Fibroblast of skin of left quadriceps (primary cell): ENCODE results near the gene EFHD2.
"Not testable (repeated sequence)": the region's sequence is repeated elsewhere in the genome, so short reads cannot be mapped to it uniquely, and the experiment has no call there.

ENCODE experiments used
- DNase-seq, 2 experiments: peaks; one replicate each; pipeline ENCODE4 v3.0.0-alpha.2; 2013; ENCODE audit warnings: low read depth in 2 of 2

EFHD2 gene, protein sequence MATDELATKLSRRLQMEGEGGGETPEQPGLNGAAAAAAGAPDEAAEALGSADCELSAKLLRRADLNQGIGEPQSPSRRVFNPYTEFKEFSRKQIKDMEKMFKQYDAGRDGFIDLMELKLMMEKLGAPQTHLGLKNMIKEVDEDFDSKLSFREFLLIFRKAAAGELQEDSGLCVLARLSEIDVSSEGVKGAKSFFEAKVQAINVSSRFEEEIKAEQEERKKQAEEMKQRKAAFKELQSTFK

DNA sequence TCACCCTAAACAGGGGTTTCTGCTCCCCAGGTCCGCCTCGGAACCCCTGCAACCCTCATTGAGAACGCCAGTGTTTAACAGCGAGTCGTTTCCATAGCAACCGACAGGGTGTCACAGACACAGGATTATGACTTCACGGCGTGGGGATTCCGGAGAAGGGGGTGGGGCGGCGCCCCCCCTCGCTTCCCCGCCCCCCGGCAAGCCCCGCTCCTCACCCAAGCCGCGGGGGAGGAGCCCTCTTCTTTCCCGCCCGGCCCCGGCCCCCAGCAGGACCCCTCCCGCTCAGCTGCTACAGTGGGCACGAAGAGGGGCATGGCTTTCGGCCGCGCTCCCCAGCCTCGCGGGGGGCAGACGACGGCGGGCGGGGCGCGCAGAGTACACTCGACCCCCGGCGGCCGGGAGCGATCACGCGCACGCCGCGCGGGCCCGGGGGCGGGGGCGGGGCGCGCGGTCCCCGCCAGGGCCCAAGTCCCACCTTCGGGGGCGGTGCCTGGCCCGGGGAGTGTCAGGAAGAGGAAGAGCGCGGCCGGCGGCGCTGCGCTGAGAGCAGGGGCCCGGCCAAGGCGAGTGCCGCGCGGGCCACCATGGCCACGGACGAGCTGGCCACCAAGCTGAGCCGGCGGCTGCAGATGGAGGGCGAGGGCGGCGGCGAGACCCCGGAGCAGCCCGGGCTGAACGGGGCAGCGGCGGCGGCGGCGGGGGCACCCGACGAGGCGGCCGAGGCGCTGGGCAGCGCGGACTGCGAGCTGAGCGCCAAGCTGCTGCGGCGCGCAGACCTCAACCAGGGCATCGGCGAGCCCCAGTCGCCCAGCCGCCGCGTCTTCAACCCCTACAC lies at the start of gene EFHD2:
Gene EFHD2 (plus strand): TSS at position 501 of the 835 bp plus-strand sequence. CDS start 84 bp downstream, at position 585.
- peak in 1 of 2 experiments; percentile 32 for DNase-seq

DNA sequence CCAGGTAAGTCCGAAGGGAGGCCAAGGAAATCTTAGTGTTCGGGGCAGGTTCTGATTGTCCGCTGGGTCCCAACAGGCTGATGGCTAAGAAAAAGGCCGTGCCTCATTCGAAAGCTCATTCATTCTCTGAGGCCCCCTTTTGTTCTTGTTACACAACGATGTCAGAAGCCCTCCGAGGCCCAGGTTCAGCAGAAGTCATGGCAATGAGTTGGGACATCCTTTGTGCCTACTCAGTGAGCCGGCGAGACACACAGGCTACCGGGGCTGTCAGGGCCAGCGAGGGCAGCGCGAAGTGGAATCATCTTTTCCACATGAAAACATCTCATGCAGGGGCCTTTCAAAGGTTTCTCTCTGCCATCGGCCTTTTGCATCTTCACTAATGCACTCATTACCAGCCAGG lies 49.0 kb upstream of the EFHD2 start:
- DNase-seq = no peak

DNA sequence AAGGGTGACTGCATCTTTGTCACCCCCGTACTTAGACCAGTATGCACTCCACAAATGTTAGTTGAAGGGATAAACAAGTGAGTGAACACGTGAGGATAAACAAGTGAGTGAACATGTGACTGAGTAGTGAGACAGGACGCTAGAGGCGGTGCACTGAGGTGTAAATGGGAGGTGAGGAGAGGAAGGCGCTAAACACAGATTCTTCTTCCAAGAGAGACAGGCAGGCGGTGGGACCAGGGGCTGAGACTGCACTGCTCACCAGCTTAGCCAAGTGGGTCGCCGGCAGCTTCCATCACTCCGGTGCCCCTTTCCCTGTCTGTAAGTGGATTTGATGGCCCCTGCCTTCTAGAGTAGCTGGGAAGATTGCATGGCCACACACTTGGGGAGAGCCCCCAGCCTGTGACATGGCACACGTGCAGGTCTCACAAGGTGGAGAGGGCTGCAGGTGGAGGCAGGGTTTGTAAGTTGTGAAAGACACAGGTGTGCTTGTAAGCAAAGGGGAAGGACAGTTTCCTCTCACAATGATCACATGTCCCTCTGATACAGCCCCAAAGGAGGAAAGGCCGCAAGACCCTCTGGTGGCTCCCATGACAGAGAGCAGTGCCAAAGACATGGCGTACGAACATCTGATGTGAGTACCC lies 47.5 kb upstream of the EFHD2 start:
- no peak for DNase-seq

DNA sequence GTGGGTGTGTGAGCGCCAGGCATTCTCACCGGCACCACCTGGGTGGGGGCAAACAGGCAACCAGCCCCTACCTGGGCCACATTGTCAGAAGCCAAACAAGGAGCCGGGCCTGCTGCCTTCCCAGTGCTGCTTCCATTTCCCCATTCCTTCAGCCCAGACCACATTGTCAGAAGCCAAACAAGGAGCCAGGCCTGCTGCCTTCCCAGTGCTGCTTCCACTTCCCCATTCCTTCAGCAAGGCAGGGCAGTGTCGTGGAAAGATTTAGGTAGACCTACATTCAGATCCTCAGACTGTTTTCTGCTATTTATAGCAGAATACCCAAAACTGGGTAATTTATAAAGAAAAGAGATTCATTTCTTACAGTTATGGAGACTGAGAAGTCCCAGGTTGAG lies 47.0 kb upstream of the EFHD2 start:
- DNase-seq = no peak

DNA sequence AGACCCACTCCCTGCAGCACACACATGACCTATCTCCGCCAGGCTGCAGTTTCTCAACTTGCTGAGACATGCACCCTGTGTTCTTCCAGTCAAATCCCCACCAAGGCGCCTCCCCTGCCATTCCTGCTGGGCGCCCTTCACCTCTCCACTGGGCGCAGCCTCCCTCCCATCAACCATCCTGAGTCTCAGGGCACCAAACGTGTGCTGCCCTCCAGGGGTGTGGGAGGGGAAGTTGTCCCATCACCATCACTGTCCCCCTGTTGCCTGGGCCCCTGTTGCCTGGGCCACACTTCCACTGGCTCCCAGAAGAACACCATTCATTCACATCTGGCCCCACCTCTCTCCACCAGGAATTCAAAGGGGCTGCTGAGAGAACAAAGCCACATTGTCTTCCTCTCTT lies 44.9 kb upstream of the EFHD2 start:
- no peak for DNase-seq

DNA sequence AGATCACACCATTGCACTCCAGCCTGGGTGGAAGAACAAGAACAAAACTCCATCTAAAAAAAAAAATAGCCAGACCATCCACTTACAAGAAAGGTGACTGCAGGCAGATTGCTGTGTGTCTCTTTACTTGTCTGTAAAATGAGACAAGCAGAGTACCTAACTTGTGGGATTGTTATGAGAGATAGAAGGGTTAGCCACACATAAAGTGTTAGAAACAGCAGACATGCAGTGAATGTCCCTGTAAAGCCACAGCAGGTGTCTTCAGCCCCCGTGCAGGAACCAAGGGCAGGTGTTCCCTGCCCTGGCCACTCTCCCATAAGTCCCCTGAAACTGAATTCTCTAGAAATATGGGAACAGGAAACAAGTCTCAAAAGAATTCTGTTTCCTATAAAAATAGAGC lies 40.8 kb upstream of the EFHD2 start:
- DNase-seq = no peak

DNA sequence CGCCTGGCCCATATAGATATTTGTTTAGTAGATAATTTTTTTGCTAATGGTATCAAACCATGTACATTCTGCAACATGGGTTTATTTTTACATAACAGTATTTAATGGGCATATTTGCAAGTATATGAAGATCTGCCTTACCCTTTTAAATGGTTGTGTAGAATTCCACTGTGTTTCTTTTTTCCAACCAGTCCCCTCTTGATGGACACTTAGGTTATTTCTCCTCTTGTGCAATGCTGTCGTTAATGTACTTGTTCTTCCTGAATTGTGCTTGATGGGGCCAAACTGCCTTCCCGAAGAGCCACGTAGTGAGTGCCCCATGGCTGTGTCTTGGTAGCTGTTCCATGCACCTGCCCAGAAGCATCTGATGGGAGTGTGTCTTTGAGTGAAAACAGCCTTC lies 39.4 kb upstream of the EFHD2 start:
- no peak for DNase-seq

DNA sequence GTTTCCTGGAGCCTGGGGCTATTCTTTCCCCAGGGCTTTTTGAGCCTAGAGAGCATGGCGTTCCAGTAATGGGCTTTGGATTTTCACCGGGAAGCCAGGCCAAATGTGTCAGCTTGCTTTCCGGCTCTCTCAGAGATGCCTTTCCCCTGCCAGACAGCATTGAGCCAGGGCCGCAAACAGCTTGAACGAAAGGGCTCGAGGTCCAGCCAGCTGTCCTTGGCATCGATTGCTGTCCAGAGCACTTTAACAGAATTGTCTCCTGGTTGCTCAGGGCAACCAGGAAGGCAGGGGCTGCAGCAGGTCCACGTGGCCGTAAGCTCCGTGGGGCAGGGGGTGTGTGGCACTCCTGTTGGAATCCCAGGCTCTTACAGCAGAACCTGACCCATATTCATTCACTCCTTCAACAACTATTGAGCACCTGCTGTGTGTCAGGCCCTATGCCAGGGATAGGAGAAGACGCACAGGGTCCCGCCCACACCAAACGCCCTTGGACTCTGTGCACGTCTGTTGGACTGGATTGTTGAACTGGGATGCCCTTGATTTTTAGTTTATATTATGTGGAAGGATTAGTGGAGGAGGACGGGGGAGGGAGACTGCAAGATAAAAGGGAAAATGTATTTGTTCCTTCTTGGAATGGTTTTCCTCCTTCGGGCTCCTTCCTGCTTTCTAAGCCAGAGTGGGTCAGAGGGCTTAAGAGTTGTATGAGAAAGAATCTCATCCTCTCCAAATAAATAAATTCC lies 38.7 kb upstream of the EFHD2 start:
- DNase-seq = no peak

DNA sequence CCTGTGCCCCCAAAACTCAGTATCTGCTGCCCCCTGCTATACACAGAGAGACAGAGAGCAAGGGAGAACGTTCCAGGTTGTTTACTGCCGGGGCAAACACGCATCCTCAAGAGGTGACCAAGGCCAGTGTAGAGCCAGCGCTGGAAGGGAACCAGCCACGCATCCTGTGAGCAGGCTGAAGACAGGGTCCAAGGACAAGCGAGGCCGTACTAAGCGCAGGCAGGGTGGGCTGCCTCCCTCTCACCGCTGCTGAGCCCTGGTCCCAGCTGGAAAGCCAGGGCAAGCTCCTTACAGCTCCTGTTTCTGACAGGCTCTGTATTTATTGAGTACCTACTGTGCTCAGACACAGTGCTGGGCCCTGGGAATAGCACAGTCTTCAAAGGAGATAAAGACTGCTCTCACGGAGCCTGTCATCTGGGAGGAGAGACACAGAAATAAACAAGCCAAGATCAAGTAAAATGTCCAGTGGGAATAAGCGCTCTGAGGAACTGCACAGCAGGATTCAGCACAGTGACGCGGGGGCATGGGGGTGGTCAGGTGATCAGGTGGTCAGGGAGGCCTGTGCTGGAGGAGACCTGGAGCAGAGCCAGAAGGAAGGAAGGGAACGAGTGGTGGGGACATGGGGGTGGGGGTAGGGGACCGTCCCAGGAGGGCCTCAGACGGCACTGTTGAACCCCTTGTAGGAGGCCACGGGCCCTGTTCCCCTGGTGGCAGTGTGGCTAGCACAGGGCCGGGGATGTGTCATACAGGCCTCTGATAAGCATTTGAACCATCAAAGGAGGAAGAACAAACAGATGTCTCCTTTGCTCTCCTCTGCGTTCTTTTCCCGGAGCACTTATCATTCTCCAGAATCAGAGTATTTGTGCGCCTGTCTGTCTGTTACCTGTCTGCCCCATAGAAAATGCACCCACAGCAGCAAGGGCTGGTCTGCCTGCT lies 37.8 kb upstream of the EFHD2 start:
- no peak for DNase-seq

DNA sequence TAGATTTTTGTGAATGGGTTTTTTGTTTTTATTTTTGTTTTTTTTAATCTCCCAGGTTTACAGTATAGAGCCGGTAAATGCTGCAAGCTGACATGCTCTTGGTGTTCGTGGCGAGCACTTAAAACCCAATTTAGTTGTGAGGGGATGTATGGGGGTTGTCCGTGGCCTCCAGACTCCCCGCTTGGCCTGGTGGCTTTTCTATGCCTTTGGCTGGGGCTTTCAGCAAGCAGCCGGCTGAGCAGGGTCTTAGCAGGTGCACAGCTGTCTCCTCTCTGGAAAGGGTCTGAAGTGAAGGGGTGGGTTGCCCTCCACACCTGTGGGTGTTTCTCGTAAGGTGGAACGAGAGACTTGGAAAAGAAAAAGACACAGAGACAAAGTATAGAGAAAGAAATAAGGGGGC lies 31.0 kb upstream of the EFHD2 start:
- DNase-seq = no peak

DNA sequence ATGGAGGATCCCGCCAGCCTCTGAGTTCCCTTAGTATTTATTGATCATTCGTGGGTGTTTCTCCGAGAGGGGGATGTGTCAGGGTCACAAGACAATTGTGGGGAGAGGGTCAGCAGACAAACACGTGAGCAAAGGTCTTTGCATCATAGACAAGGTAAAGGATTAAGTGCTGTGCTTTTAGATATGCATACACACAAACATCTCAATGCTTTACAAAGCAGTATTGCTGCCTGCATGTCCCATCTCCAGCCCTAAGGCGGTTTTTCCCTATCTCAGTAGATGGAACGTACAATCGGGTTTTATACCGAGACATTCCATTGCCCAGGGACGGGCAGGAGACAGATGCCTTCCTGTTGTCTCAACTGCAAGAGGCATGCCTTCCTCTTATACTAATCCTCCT lies 30.5 kb upstream of the EFHD2 start:
- DNase-seq = not testable (repeated sequence)

DNA sequence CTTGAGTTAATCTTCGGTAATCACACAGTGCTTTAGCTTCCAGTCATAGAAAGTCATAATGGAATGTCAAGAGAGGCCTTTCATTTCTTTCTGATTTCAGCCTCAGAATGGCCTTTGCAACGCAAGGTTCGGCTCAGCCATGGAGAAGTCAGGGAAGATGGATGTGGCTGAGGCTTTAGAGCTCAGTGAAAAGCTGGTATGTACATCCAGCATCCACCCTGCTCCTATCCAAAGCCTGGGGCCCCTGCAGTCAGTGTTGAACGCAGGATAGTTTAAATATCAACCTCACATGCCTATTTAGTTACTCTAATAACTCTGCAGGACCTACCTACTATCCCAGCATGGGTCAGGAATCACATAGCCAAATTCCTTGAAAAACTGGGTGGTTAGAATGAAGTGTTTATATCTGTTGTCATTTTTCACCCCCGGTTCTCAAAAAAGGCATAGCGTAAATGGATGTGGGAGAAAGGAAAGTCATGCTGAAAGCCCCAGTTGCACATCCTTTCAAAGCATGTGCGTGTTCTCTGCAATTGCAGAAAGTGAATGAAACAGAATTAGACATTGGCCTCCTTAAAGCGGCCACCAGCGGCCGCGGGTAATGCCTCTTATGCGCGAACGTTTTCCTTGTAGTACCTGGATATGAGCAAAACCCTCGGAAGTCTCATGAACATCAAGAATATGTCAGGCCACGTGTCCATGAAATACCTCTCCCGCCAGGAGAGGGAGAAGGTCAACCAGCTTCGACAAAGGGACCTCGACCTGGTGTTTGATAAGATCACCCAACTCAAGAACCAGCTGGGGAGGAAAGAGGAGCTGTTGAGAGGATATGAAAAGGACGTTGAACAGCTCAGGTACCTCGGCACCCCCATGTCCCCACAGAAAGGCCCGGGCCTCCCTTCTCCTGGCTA lies 28.8 kb upstream of the EFHD2 start:
- no peak for DNase-seq

DNA sequence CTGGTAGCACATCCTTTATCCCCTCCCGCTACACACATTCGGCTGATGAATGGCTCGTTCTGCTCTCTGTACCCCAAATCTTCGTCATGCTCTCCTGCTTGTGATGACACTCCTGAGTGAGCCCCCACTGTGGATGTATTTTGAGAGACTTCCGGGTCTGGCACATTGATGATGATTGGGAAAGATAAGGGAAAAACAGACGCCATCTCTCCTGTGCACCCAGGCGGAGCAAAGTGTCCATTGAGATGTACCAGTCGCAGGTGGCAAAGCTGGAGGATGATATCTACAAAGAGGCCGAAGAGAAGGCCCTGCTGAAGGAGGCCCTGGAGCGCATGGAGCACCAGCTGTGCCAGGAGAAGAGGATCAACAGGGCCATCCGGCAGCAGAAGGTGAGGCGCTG lies 27.9 kb upstream of the EFHD2 start:
- no peak for DNase-seq

DNA sequence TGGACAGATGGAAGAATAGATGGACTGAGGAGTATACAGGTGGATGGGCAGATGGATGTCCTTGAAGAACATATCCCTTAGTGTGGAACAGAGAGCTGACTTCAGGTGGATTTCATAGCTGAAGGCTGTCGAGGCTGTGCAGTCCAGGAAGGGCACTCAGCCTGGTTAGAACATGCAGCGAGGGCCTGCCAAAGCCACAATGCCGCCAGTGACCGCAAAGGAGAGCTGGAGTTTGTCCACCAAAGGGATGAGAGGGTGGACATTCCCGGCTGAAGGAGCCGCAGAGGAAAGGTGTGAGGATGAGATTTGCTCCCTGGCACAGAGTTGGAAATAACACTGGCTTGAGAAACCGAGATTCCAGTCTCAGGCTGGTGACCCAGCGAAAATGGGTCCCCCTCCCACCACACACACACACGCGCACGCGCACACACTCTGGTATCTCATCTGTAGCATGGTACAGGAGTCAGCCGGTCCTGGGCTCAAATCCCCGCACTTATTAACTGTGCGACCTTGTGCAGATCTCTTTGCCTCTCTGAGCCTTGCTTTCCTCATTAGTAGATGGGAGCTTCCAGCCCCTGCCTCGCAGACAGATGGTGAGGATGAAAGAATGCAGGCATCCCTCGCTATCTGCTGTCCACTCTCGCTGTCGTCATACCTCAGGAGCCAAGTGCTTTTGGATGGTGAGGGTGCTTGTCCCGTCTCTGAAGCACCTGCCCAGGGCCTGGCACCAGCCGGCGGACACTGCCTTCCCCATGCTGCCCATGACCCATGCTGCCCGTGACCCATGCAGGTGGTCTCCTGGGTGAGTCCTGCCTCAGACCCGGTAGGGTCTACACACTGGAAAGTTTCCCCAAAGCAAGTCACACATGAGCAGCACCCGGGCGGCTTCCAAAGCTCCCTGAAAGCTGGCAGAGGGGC lies 26.8 kb upstream of the EFHD2 start:
- DNase-seq = no peak

DNA sequence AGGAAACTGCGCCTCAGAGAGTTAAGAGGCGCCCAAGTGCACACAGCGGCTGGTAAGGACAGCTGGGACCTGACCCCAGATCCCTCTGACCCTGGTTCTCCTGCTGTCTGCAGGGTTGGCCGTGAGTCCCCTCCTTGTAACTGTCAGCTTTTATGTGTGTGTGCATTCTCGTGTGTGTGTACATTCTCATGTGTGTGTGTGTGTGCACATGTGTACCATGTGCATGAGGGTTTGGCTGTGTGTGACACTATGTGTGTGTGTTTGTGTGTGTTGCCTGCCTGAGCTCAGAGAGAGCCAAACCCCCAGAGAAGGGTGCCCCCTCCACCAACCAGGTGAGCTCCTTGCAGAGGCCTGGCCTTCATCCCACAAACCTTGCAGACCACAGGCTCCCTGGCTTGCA lies 25.9 kb upstream of the EFHD2 start:
- no peak for DNase-seq

DNA sequence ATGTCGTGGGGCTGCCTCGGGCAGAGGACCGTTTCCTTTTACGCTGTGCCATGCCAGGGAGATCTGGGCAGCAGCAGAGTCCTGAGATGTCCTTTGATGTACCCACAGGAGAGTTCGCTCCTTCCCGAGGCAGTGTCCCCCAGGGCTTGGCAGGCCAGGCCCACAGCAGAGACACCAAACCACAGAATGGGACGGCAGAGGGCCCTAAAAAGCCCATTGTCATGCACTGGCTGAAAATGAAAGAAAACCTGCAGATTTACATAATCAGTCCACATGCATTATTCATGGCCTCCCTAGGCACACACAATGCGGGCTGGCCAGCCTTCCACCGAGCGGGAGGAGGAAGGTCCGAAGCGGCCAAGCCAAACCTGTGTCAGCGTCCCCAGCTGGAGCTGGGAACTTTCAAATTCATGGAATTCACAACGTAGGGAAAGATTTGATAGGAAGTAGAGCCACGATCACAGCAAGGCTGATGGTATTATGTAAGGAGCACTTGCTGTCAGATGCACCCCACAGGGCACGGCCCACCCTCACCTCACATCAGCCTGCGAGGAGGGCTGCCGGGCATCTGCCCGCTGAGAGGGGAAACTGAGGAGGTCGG lies 25.3 kb upstream of the EFHD2 start:
- DNase-seq = no peak

DNA sequence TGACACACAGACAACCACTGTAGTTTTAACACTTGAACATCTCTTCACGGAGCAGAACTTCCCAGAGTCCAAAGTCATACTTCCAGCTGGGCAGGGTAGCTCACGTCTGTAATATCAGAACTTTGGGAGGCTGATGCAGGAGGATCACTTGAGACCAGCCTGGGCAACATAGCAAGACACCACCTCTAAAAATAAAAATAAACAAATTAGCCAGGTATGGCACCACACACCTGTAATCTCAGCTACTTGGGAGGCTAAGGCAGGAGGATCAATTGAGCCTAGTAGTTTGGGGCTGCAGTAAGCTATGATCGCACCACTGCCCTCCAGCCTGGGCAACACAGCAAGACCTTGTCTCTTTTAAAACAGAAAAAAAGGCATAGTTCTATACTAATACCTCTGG lies 24.3 kb upstream of the EFHD2 start:
- DNase-seq = no peak

DNA sequence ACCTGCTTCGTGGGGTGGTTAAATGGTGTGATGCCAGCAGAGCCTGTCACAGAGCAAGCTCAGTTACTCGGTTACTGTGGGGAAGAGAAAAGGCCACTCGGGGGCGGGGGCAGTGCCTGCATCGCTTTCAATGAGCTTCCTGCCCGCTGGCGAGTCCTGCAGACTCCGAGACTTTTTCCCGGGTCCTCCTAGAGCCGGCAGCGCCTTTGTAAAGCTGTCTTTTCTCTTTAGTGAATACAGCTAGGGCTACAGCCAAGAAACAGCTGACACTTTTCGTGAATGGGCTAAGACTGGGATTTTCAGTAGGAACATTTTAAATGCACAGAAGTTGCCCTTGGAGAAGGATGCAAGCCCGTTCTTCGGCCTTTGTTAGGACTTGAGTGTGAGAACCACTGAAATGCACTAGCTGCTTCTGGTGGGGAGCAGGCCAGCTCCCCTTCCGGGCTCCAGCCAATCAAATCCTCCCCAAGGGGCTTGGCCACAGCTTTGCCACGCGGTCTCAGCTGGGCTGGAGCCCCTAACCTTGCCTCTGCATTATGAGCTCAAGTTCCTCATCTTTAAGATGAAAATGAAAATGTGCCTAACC lies 23.4 kb upstream of the EFHD2 start:
- DNase-seq = no peak
